IPS DF 4.7 (cell line): ENCODE results near the gene AFF4.

ENCODE experiments used
- DNase-seq: peaks from one replicate; pipeline ENCODE4 v3.0.0-alpha.2; 2013; ENCODE audit warnings: low spot score; ENCODE audit errors: extremely low read depth

AFF4 gene

GRCh38 chr5:132827943-132828673 lies 135.3 kb downstream of the AFF4 start:
- DNase-seq, result no peak

DNA sequence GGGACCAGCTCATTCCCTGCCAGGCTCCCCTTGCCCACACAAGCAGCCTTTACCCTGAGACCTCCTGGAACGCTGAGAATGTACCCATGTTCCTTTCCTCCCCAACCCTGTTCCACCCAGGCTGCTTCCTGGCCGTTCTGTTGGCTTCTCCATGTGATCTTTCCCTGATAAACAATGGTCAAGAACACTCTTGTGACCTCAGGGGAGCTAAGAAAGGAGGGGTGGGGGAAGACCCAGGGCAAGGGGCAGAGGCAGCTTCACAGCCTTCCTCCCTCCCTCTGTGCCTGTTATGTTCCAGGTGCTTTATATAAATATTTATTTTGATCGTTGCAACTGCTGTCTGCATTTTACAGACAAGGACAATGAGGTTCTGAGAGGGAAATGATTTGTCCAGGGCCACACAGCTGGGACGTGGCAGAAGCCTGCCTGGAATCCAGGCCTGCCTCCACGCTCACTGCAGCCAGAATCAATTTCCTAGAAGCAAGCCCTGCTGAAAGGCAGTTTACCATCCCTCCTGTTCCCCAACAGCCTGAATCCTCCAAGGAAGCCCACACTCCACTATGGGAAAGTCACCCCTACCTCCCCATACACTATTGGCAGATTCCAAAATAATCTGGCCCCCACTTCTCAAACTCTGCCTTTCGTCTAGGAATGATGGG lies 136.9 kb downstream of the AFF4 start:
- no peak for DNase-seq

- DNase-seq, result no peak
Measured at GRCh38 chr5:132825834-132826391, 137.5 kb downstream of the AFF4 start.
